GM23338 (cell line): ENCODE data around the gene ACTRT1. TPM values are rescaled to one million over a fixed set of nuclear protein-coding genes. Genes with fewer than 3 reads are reported as not detected.

ENCODE experiments used
- ATAC-seq: fragments of 200-7000 bp; cut with Tn5 transposase; 3 replicates; pipeline ENCODE4 v1.9.1; 2020
- DNase-seq: peaks from one replicate; pipeline ENCODE4 v3.0.0-alpha.2; 2015; ENCODE audit warnings: low spot score
- H2AFZ ChIP-seq: fragments of 200-600 bp; sonication (generic); 2 replicates; pipeline ENCODE4 v1.8.0; 2016; ENCODE audit warnings: antibody characterized with exemption, mild to moderate bottlenecking, moderate library complexity
- H3F3A ChIP-seq: fragments of 200-600 bp; sonication (generic); replicated peaks from 2 replicates; pipeline ENCODE4 v1.8.0; 2017; ENCODE audit warnings: antibody characterized with exemption, mixed run types, low read depth
- H3K27ac ChIP-seq: fragments of 200-600 bp; sonication (generic); 2 replicates; pipeline ENCODE4 v1.6.1; 2016; ENCODE audit warnings: low read depth
- H3K27me3 ChIP-seq: fragments of 200-600 bp; sonication (generic); 2 replicates; pipeline ENCODE4 v1.8.0; 2016; ENCODE audit warnings: mild to moderate bottlenecking, mixed run types, moderate library complexity; ENCODE audit not compliant: insufficient read depth
- H3K36me3 ChIP-seq: fragments of 200-600 bp; sonication (generic); 2 replicates; pipeline ENCODE4 v1.8.0; 2016; ENCODE audit warnings: mild to moderate bottlenecking; ENCODE audit not compliant: insufficient read depth
- H3K4me1 ChIP-seq: fragments of 200-600 bp; sonication (generic); 2 replicates; pipeline ENCODE4 v1.8.0; 2016; ENCODE audit warnings: mild to moderate bottlenecking, moderate library complexity; ENCODE audit not compliant: insufficient read depth
- H3K4me2 ChIP-seq: fragments of 200-600 bp; sonication (generic); 2 replicates; pipeline ENCODE4 v1.7.1; 2017; ENCODE audit warnings: mixed run types
- H3K4me3 ChIP-seq: fragments of 200-600 bp; sonication (generic); 2 replicates; pipeline ENCODE4 v1.6.1; 2016; ENCODE audit warnings: mixed run types
- H3K79me2 ChIP-seq: fragments of 200-600 bp; sonication (generic); replicated peaks from 2 replicates; pipeline ENCODE4 v1.8.0; 2017; ENCODE audit warnings: mild to moderate bottlenecking; ENCODE audit not compliant: insufficient read depth
- H3K9me2 ChIP-seq: fragments of 200-600 bp; sonication (generic); 2 replicates; pipeline ENCODE4 v1.8.0; 2017; ENCODE audit not compliant: insufficient read depth
- H4K20me1 ChIP-seq: fragments of 200-600 bp; sonication (generic); replicated peaks from 2 replicates; pipeline ENCODE4 v1.8.0; 2017; ENCODE audit warnings: mild to moderate bottlenecking; ENCODE audit not compliant: insufficient read depth
- H3K27ac Mint-ChIP-seq: 2 replicates; pipeline ENCODE4 v1.8.0; 2020; ENCODE audit warnings: inconsistent platforms, mild to moderate bottlenecking, moderate library complexity, mixed read lengths
- H3K27me3 Mint-ChIP-seq: 3 replicates; pipeline ENCODE4 v1.8.0; 2022; ENCODE audit warnings: low read depth, mild to moderate bottlenecking, moderate library complexity, mixed read lengths, inconsistent platforms; ENCODE audit not compliant: insufficient read depth, poor library complexity
- H3K36me3 Mint-ChIP-seq: 3 replicates; pipeline ENCODE4 v1.8.0; 2021; ENCODE audit warnings: low read depth, mild to moderate bottlenecking, inconsistent platforms, moderate library complexity, mixed read lengths
- H3K4me1 Mint-ChIP-seq: 3 replicates; pipeline ENCODE4 v1.8.0; 2020; ENCODE audit warnings: mild to moderate bottlenecking, inconsistent platforms, mixed read lengths
- H3K4me3 Mint-ChIP-seq: 3 replicates; pipeline ENCODE4 v1.8.0; 2021; ENCODE audit warnings: moderate library complexity, mild to moderate bottlenecking, inconsistent platforms, mixed read lengths
- H3K9me3 Mint-ChIP-seq: 3 replicates; pipeline ENCODE4 v1.8.0; 2020; ENCODE audit warnings: moderate library complexity, mild to moderate bottlenecking, inconsistent platforms, mixed read lengths
- CTCF ChIP-seq, 2 experiments: fragments of 200-600 bp in 1 of 2; sonication (generic) in 1 of 2; conservative IDR thresholded peaks; 2 replicates each; pipeline versions ENCODE4 v1.5.1 to v1.6.1; 2016 to 2017; ENCODE audit warnings: antibody characterized with exemption in 2 of 2, low read depth in 2 of 2, mild to moderate bottlenecking in 2 of 2, moderate library complexity in 1 of 2
- EZH2 ChIP-seq: fragments of 200-600 bp; sonication (generic); IDR thresholded peaks from one replicate; pipeline ENCODE4 v1.8.0; 2017; ENCODE audit warnings: antibody characterized with exemption, mild to moderate bottlenecking, low read depth; ENCODE audit not compliant: unreplicated experiment
- REST ChIP-seq: IDR thresholded peaks from one replicate; pipeline ENCODE4 v1.6.1; 2018; ENCODE audit warnings: antibody characterized with exemption; ENCODE audit not compliant: unreplicated experiment
- ZNF114 ChIP-seq: fragments of 250-450 bp; sonication (Bioruptor Pico); IDR thresholded peaks from 2 replicates; pipeline ENCODE4 v1.5.0; 2020; ENCODE audit warnings: mild to moderate bottlenecking, moderate library complexity
- long read RNA-seq: library from polyadenylated mRNA; unstranded; transcript quantifications from one replicate; pipeline ENCODE4 v2.0.0, GENCODE V29; 2020; ENCODE audit not compliant: unreplicated experiment
- polyA plus RNA-seq: library from polyadenylated mRNA; unstranded; fragments of >200 nt; fragmentation: Nextera tagmentation; extraction: Ambion mirVana; gene quantifications from 2 replicates; pipeline ENCODE4 v1.2.1, GENCODE V29; 2016
- total RNA-seq: library from RNA; depleted of rRNA; stranded (reverse); fragments of >200 nt; shearing (Covaris generic); gene quantifications from 2 replicates; pipeline ENCODE4 v1.2.3, GENCODE V29; 2014; rRNA removed
- TF ChIP-seq, protein P1 (sequence below): fragments of 250-450 bp; sonication (Bioruptor Pico); IDR thresholded peaks from 2 replicates; pipeline ENCODE4 v1.5.0; 2020; ENCODE audit warnings: mild to moderate bottlenecking, moderate library complexity

The ACTRT1 gene
- not detected in 2 replicates for total RNA-seq
- polyA plus RNA-seq: not detected in 2 replicates
- long read RNA-seq: 0 reads

GRCh38 chrX:128052303-128052702 is at the start of gene ACTRT1:
ACTRT1 (minus strand) TSS chrX:128052403; CDS start chrX:128052206, 197 bp downstream.
- Histone ChIP-seq H3K27ac (no peak within 1 kb of the TSS), H3K4me1 (no peaks in the 10 kb centered on the region), H3K27me3 (no peaks in the 10 kb centered on the region), H4K20me1 (no peaks in the 10 kb centered on the region), H3K9me2 (no peaks in the 10 kb centered on the region), H2AFZ (no peak within 1 kb of the TSS), H3K4me3 (no peak within 1 kb of the TSS), H3K79me2 (no peaks in the 10 kb centered on the region), H3K36me3 (no peaks in the 10 kb centered on the region), H3K4me2 (no peak within 1 kb of the TSS), H3F3A (no peaks in the 10 kb centered on the region)
- H3K27ac Mint-ChIP-seq: no peak within 1 kb of the TSS
- H3K4me3 Mint-ChIP-seq: no peak within 1 kb of the TSS
- no peaks in the 10 kb centered on the region for H3K36me3 Mint-ChIP-seq
- H3K4me1 Mint-ChIP-seq: no peaks in the 10 kb centered on the region
- no peaks in the 10 kb centered on the region for H3K27me3 Mint-ChIP-seq
- TF ChIP-seq REST: no peak
- no peak for TF ChIP-seq ZNF114
- TF ChIP-seq, protein P1, sequence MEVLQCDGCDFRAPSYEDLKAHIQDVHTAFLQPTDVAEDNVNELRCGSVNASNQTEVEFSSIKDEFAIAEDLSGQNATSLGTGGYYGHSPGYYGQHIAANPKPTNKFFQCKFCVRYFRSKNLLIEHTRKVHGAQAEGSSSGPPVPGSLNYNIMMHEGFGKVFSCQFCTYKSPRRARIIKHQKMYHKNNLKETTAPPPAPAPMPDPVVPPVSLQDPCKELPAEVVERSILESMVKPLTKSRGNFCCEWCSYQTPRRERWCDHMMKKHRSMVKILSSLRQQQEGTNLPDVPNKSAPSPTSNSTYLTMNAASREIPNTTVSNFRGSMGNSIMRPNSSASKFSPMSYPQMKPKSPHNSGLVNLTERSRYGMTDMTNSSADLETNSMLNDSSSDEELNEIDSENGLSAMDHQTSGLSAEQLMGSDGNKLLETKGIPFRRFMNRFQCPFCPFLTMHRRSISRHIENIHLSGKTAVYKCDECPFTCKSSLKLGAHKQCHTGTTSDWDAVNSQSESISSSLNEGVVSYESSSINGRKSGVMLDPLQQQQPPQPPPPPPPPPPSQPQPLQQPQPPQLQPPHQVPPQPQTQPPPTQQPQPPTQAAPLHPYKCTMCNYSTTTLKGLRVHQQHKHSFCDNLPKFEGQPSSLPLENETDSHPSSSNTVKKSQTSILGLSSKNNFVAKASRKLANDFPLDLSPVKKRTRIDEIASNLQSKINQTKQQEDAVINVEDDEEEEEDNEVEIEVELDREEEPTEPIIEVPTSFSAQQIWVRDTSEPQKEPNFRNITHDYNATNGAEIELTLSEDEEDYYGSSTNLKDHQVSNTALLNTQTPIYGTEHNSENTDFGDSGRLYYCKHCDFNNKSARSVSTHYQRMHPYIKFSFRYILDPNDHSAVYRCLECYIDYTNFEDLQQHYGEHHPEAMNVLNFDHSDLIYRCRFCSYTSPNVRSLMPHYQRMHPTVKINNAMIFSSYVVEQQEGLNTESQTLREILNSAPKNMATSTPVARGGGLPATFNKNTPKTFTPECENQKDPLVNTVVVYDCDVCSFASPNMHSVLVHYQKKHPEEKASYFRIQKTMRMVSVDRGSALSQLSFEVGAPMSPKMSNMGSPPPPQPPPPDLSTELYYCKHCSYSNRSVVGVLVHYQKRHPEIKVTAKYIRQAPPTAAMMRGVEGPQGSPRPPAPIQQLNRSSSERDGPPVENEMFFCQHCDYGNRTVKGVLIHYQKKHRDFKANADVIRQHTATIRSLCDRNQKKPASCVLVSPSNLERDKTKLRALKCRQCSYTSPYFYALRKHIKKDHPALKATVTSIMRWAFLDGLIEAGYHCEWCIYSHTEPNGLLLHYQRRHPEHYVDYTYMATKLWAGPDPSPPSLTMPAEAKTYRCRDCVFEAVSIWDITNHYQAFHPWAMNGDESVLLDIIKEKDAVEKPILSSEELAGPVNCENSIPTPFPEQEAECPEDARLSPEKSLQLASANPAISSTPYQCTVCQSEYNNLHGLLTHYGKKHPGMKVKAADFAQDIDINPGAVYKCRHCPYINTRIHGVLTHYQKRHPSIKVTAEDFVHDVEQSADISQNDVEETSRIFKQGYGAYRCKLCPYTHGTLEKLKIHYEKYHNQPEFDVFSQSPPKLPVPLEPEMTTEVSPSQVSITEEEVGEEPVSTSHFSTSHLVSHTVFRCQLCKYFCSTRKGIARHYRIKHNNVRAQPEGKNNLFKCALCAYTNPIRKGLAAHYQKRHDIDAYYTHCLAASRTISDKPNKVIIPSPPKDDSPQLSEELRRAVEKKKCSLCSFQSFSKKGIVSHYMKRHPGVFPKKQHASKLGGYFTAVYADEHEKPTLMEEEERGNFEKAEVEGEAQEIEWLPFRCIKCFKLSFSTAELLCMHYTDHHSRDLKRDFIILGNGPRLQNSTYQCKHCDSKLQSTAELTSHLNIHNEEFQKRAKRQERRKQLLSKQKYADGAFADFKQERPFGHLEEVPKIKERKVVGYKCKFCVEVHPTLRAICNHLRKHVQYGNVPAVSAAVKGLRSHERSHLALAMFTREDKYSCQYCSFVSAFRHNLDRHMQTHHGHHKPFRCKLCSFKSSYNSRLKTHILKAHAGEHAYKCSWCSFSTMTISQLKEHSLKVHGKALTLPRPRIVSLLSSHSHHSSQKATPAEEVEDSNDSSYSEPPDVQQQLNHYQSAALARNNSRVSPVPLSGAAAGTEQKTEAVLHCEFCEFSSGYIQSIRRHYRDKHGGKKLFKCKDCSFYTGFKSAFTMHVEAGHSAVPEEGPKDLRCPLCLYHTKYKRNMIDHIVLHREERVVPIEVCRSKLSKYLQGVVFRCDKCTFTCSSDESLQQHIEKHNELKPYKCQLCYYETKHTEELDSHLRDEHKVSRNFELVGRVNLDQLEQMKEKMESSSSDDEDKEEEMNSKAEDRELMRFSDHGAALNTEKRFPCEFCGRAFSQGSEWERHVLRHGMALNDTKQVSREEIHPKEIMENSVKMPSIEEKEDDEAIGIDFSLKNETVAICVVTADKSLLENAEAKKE: no peak
- TF ChIP-seq CTCF (conservative IDR thresholded peaks at IDR 0.05; ENCODE audit: low read depth in 2 of 2): no peak
- TF ChIP-seq EZH2: no peak
- no peaks in the 10 kb centered on the region for H3K9me3 Mint-ChIP-seq
- ATAC-seq (no peak), DNase-seq (no peak)
